ENCODE measurements around the gene ZNF507.

DNA sequence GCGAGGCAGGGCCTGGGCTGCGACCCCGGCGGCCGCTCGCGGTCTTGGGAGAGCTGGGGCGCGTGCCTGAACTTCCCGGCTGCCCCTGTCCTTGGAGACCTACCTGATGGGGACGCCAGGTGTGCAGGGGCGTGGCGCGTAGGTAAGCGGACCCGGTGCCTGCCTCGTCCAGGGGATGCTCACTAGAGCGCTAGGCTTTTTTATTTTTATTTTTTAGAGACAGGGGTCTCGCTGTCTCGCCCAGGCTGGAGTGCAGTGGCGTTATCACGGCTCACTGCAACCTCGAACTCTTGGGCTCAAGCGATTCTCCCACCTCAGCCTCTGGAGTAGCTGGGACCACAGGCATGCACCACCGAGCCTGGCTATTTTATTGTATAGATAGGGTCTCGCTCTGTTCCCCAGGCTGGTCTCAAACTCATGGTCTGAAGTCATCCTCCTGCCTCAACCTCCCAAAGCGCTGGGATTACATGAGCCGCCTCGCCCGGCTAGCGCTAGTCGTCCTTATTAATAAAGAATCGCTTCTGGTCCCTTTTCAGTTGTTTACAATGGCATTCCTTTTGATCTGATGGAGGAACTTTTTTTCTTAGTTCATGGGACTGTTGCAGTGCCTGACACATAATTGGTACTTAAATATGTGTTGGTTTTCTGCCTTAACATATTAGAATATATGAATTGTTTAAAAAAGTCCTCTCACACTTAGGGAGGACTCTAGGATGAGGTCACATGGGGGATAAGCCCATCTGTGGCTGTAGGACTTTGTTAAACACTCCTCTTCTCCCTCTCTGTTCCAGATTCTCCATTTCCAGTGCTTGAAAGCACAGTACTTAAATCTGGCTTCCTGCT is 61.0 kb downstream of the ZNF507 start:
- TF ChIP-seq, protein P1, sequence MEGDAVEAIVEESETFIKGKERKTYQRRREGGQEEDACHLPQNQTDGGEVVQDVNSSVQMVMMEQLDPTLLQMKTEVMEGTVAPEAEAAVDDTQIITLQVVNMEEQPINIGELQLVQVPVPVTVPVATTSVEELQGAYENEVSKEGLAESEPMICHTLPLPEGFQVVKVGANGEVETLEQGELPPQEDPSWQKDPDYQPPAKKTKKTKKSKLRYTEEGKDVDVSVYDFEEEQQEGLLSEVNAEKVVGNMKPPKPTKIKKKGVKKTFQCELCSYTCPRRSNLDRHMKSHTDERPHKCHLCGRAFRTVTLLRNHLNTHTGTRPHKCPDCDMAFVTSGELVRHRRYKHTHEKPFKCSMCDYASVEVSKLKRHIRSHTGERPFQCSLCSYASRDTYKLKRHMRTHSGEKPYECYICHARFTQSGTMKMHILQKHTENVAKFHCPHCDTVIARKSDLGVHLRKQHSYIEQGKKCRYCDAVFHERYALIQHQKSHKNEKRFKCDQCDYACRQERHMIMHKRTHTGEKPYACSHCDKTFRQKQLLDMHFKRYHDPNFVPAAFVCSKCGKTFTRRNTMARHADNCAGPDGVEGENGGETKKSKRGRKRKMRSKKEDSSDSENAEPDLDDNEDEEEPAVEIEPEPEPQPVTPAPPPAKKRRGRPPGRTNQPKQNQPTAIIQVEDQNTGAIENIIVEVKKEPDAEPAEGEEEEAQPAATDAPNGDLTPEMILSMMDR (IDR thresholded peaks at IDR 0.05), result peak in 1 of 3 experiments; percentile 3
- no peak for TF ChIP-seq POLR2AphosphoS5 (IDR thresholded peaks at IDR 0.05)
- TF ChIP-seq POLR2A (IDR thresholded peaks at IDR 0.05; ENCODE audit: low read depth), result no peak
- TF ChIP-seq EP300 (IDR thresholded peaks at IDR 0.05), result no peak

All from esophagus muscularis mucosa (tissue), 4 donors.